Osteoblast (primary cell): ENCODE measurements around the gene ITGA2. TPM values are rescaled to one million over a fixed set of nuclear protein-coding genes. Genes with fewer than 3 reads are reported as not detected.

Source experiments
- DNase-seq: peaks from one replicate; pipeline ENCODE4 v3.0.0; 2011; ENCODE audit warnings: low spot score, mixed read lengths; ENCODE audit not compliant: insufficient read length; ENCODE audit errors: missing footprints
- H2AFZ ChIP-seq: 2 replicates; pipeline ENCODE4 v1.6.0; 2011; ENCODE audit warnings: mild to moderate bottlenecking, low read length
- H3K27ac ChIP-seq: 2 replicates; pipeline ENCODE4 v1.5.1; 2011; ENCODE audit warnings: mild to moderate bottlenecking, low read depth, low read length, moderate library complexity
- H3K27me3 ChIP-seq: 2 replicates; pipeline ENCODE4 v1.6.0; 2012; ENCODE audit warnings: mild to moderate bottlenecking, control low read depth, inconsistent platforms, low read length, moderate library complexity; ENCODE audit not compliant: insufficient read depth
- H3K36me3 ChIP-seq: 2 replicates; pipeline ENCODE4 v1.5.1; 2011; ENCODE audit warnings: mild to moderate bottlenecking, low read length, control low read depth, moderate library complexity; ENCODE audit not compliant: insufficient read depth
- H3K4me1 ChIP-seq: 2 replicates; pipeline ENCODE4 v1.5.1; 2011; ENCODE audit warnings: mild to moderate bottlenecking, low read length, control low read depth, moderate library complexity; ENCODE audit not compliant: insufficient read depth
- H3K4me2 ChIP-seq: 2 replicates; pipeline ENCODE4 v1.6.0; 2011; ENCODE audit warnings: mild to moderate bottlenecking, low read length; ENCODE audit not compliant: insufficient read depth
- H3K4me3 ChIP-seq: fragments of 200-600 bp; sonication (generic); 3 replicates; pipeline ENCODE4 v1.5.1; 2012; ENCODE audit warnings: mild to moderate bottlenecking, low read length, inconsistent platforms; ENCODE audit not compliant: insufficient read depth
- H3K79me2 ChIP-seq: 2 replicates; pipeline ENCODE4 v1.6.0; 2012; ENCODE audit warnings: mild to moderate bottlenecking, low read length, control low read depth, inconsistent platforms; ENCODE audit not compliant: insufficient read depth
- H3K9me3 ChIP-seq: 2 replicates; pipeline ENCODE4 v1.5.1; 2011; ENCODE audit warnings: low read depth, low read length, control low read depth
- H4K20me1 ChIP-seq: 2 replicates; pipeline ENCODE4 v1.6.0; 2012; ENCODE audit warnings: mild to moderate bottlenecking, low read length, control low read depth; ENCODE audit not compliant: insufficient read depth
- total RNA-seq: library from RNA; depleted of rRNA; stranded (reverse); fragments of >200 nt; gene quantifications from 2 replicates; pipeline ENCODE4 v1.2.3, GENCODE V29; 2012
- TF ChIP-seq, protein P1 (sequence below): IDR thresholded peaks from 2 replicates; pipeline ENCODE4 v1.5.1; 2011; ENCODE audit warnings: mild to moderate bottlenecking, low read depth, low read length, moderate library complexity; ENCODE audit errors: extremely low read depth

ITGA2 gene
- total RNA-seq, 1 donor, result 2.9 TPM

DNA sequence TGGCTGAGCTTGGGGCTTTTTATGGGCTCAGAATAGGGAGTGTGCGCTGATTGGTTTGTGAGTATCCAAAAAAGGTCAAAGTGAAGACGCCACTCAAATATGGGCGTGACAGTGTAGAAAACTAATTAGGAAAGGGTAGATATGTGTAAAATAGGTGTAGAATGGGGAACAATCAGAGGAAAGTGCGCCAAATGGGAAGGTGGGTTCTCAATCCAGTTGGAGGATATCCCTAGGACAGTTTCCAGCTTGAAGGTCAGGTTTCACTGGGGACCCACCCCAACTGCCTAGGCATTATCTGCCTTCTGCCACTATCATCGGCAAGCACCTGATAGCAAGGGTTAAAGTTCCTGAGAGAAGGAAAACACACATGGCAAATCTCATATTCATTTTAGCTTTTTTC lies 129.7 kb downstream of the ITGA2 start:
- Histone ChIP-seq H3K4me1 (no peaks in the 10 kb centered on the region), H2AFZ (no peak overlapping the region), H4K20me1 (no peaks in the 10 kb centered on the region), H3K4me3 (no peak overlapping the region), H3K79me2 (no peaks in the 10 kb centered on the region), H3K9me3 (no peaks in the 10 kb centered on the region), H3K27me3 (no peaks in the 10 kb centered on the region), H3K27ac (no peak overlapping the region), H3K36me3 (no peaks in the 10 kb centered on the region), H3K4me2 (no peak overlapping the region)
- no peak for DNase-seq
- TF ChIP-seq, protein P1, sequence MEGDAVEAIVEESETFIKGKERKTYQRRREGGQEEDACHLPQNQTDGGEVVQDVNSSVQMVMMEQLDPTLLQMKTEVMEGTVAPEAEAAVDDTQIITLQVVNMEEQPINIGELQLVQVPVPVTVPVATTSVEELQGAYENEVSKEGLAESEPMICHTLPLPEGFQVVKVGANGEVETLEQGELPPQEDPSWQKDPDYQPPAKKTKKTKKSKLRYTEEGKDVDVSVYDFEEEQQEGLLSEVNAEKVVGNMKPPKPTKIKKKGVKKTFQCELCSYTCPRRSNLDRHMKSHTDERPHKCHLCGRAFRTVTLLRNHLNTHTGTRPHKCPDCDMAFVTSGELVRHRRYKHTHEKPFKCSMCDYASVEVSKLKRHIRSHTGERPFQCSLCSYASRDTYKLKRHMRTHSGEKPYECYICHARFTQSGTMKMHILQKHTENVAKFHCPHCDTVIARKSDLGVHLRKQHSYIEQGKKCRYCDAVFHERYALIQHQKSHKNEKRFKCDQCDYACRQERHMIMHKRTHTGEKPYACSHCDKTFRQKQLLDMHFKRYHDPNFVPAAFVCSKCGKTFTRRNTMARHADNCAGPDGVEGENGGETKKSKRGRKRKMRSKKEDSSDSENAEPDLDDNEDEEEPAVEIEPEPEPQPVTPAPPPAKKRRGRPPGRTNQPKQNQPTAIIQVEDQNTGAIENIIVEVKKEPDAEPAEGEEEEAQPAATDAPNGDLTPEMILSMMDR, result no peak

DNA sequence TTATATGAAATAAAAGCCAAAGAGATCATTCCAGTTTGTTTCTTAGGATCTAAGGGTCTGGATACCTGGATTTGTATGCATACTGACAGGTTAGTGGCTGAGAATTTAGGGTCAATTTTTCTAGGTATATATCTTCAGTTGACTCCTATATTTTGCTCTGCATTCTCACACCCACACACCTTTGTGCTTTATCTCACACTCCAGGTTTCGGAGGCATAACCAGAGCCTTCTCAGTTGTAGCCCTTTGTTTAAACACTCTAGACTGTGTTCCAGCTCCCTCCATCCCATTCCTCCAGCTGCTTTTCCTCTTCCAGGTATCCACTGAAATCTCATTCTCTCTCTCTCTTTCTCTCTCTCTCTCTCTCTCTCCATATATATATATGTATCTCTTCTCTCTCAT lies 131.0 kb downstream of the ITGA2 start:
- Histone ChIP-seq H3K27ac (no peak overlapping the region), H3K27me3 (no peaks in the 10 kb centered on the region), H2AFZ (no peak overlapping the region), H3K9me3 (no peaks in the 10 kb centered on the region), H3K4me1 (no peaks in the 10 kb centered on the region), H3K36me3 (no peaks in the 10 kb centered on the region), H4K20me1 (no peaks in the 10 kb centered on the region), H3K4me3 (no peak overlapping the region), H3K79me2 (no peaks in the 10 kb centered on the region), H3K4me2 (no peak overlapping the region)
- TF ChIP-seq, protein P1, result no peak
- no peak for DNase-seq

DNA sequence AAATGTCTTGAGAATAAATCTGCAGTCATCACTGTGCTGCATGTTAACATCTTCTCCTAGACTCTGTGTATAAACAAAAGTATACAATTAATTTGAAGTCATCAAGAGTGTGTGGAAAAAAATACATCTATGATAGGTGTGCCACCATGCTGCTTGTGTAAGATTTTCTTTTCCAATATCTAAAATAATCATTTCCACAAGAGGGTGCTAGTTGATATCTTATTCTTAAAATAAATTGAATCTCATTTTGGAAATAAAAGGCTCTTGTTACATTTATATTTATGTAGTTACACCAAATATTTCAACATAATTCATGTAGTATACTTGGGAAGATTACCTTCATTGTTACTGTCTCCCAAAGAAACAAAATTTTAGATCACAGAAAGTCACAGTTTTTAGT lies 134.6 kb downstream of the ITGA2 start:
- DNase-seq, result no peak
- peaks cover 12% of the 10 kb centered on the region for H3K4me1 ChIP-seq
- H3K9me3 ChIP-seq, result no peaks in the 10 kb centered on the region
- H2AFZ ChIP-seq, result no peak overlapping the region
- no peak overlapping the region for H3K4me2 ChIP-seq
- no peak overlapping the region for H3K27ac ChIP-seq
- H3K4me3 ChIP-seq, result no peak overlapping the region
- H3K36me3 ChIP-seq, result no peaks in the 10 kb centered on the region
- TF ChIP-seq, protein P1, result peak; percentile 46
- H3K27me3 ChIP-seq, result no peaks in the 10 kb centered on the region
- no peaks in the 10 kb centered on the region for H3K79me2 ChIP-seq
- H4K20me1 ChIP-seq, result no peaks in the 10 kb centered on the region

DNA sequence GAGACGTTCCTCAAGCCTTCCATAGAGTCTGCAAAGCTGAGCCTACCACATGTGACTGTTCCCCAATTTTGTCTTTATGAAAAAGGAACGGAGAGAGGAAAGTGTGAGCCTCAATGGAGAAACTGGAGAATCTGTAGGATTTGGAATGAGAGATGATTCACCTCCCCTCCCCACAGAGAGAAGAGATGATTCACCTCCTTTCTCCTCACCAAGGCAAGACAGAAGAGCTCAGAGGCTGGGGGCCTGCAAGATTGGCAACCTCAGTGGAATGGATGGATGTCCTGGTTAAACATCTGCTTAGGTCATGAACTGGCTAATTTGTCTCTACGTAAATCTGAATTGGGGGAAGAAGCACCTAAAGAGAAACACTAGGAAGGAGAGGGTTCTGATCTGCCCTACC lies 137.4 kb downstream of the ITGA2 start:
- Histone ChIP-seq H3K4me2 (peak overlapping the region; percentile 2), H3K4me3 (no peak overlapping the region), H3K36me3 (no peaks in the 10 kb centered on the region), H3K4me1 (peaks cover 16% of the 10 kb centered on the region), H3K27ac (no peak overlapping the region), H3K27me3 (no peaks in the 10 kb centered on the region), H2AFZ (no peak overlapping the region), H3K79me2 (no peaks in the 10 kb centered on the region), H4K20me1 (no peaks in the 10 kb centered on the region), H3K9me3 (no peaks in the 10 kb centered on the region)
- TF ChIP-seq, protein P1, result no peak
- DNase-seq, result peak; percentile 87
